ENCODE data around the gene ERICH4. TPM values are rescaled to one million over a fixed set of nuclear protein-coding genes. Genes with fewer than 3 reads are reported as not detected.

The ERICH4 gene
- total RNA-seq, 2 experiments from 2014 or later: not detected

Other genes with a start within 250 kb of the ERICH4 start
- under 1 TPM; 0.83 to 0.95 TPM for gene CYP2S1, start 249.9 kb upstream of the ERICH4 start, total RNA-seq
- not detected for gene AXL, start 223.9 kb upstream of the ERICH4 start, total RNA-seq
- gene HNRNPUL1, start 178.8 kb upstream of the ERICH4 start, total RNA-seq: 100 to 1,000 TPM; 332 to 340 TPM
- gene CCDC97, start 133.0 kb upstream of the ERICH4 start, total RNA-seq: 10 to 100 TPM; 33.5 to 36.1 TPM
- 100 to 1,000 TPM; 210 to 231 TPM for gene TGFB1, start 89.2 kb upstream of the ERICH4 start, total RNA-seq
- gene B9D2, start 79.0 kb upstream of the ERICH4 start, total RNA-seq: 10 to 100 TPM; 10.6 to 12.8 TPM
- 1 to 10 TPM; 5.3 to 6.4 TPM for gene TMEM91, start 66.6 kb upstream of the ERICH4 start, total RNA-seq
- gene EXOSC5, start 45.8 kb upstream of the ERICH4 start, total RNA-seq: 10 to 100 TPM; 25.3 to 26.6 TPM
- 10 to 100 TPM; 15.8 to 24.5 TPM for gene BCKDHA, start 45.3 kb upstream of the ERICH4 start, total RNA-seq
- gene B3GNT8, start 15.8 kb upstream of the ERICH4 start, total RNA-seq: 1 to 10 TPM; 2.9 to 5.2 TPM
- 10 to 100 TPM; 44.8 to 47.0 TPM for gene DMAC2, start 3.2 kb upstream of the ERICH4 start, total RNA-seq
- 10 to 100 TPM; 41.8 to 49.4 TPM for gene CEACAM21, start 133.0 kb downstream of the ERICH4 start, total RNA-seq
- not detected for gene CEACAM4, start 183.9 kb downstream of the ERICH4 start, total RNA-seq
- gene CEACAM7, start 245.1 kb downstream of the ERICH4 start, total RNA-seq: not detected